Activated CD4-positive, alpha-beta T cell treated with anti-CD3 and anti-CD28 coated beads for 4 hours (primary cell): ENCODE measurements around the gene GUCY2C.

Experiments used
- DNase-seq, 2 donors: peaks; one replicate each; pipeline ENCODE4 v3.0.0-alpha.2; 2020

GUCY2C gene

DNA sequence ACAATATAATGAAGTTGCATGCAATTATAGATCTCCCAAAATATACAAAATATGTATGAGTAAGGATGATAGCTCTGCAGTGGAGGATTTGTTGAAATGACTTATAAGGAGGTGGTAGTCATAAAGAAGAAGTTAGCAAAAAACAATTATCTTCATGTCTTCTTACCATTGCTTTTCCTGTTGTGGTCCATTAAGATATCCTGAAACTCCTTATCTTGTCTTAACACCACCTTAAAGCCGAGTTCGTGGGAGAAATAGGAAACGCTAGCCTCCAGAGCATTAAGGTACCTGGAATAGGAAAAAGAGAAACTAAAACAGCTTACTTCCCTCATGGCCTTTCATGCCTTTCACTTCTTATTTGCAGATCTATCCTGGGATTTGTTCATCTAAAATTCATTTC lies 15.2 kb downstream of the GUCY2C start:
- DNase-seq: no peak

- DNase-seq: no peak
These were observed 17.8 kb downstream of the GUCY2C start for GRCh38 chr12:14678547-14679150.

- DNase-seq: no peak
These were observed 27.8 kb downstream of the GUCY2C start for GRCh38 chr12:14668591-14668990.

DNA sequence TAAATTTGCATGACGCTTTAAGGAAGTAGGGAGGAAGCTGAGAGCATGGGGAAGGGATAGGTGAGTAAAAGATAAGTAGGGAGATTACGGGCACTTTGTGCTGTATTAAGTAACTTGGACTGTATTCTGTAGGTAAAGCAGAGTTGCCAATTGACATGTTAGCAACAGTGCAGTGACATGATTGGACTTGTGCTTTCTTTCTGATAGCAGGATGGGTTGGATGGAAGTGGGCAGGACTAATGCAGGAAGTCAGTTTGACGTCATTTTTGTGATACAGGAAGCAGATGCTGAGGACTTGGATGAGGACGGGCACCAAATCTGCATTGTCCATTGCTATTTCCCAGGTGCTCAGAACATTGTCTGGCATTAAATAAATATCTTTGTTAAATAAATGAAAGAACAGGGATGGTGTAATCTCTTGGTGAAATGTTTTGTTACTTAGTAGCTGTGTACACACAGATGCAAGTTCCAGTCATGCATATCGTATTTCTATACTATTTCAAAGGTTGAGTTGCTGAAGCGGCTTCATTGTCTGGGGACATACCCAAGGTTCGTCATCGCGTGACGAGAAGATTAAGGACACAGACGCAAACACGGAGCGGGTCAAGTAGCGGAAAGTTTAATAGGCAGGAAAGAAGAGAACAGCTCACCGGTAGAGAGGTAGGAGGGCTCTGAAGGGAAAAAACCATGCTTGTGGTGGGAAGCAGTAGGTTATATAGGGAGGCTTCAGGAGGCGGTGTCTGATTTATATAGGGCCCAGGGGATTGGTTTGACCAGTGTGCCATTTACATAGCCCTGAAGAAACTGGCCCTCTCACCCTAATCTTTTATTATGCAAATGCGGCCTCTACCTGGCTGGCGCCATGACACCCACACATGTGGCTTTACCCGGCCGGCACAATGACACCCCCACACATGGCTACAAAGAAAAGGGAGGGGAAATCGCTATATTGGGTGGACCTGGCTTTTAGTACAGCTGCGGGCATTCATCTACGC lies 30.7 kb downstream of the GUCY2C start:
- DNase-seq: no peak

GRCh38 chr12:14664434-14665023 lies 31.9 kb downstream of the GUCY2C start:
- DNase-seq: peak; percentile 9 to 51

- no peak for DNase-seq
These were observed 33.4 kb downstream of the GUCY2C start for GRCh38 chr12:14663002-14663401.

DNA sequence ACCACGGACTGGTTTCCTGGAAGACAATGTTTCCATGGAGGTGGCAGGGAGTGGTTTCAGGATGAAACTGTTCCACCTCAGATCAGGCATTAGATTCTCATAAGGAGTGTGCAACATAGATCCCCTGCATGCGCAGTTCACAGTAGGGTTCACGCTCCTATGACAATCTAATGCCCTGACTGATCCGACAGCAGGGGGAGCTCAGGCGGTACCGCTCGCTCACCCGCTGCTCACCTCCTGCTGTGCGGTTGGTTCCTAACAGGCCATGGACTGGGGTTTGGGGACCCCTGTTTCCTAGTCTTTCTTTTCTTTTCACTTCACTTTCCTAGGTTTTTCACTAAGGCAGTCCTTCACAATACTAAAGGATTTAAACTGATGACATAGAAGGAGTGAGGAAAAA lies 39.6 kb downstream of the GUCY2C start:
- DNase-seq: no peak

- no peak for DNase-seq
These were observed 41.1 kb downstream of the GUCY2C start for GRCh38 chr12:14655284-14655683.

DNA sequence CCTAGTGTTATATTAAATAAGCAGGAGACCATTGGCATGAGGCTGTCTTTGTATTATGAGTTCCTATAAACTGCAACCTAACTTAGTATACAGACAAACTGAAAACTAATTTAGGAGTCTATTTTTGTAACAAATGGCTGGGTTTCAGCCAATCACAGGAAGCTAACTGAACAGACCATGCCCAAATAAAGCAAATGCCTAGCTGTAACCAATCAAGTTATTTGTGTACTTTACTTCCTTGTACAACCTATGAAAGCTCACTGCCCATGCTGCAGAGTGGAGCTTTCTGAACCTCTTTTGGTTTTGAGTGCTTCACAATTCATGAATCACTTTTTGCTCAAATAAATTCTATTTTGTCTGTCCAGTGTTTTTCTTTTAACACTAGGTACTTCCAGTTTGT lies 41.6 kb downstream of the GUCY2C start:
- DNase-seq: no peak

- no peak for DNase-seq
These were observed 42.0 kb downstream of the GUCY2C start for GRCh38 chr12:14654416-14654815.

DNA sequence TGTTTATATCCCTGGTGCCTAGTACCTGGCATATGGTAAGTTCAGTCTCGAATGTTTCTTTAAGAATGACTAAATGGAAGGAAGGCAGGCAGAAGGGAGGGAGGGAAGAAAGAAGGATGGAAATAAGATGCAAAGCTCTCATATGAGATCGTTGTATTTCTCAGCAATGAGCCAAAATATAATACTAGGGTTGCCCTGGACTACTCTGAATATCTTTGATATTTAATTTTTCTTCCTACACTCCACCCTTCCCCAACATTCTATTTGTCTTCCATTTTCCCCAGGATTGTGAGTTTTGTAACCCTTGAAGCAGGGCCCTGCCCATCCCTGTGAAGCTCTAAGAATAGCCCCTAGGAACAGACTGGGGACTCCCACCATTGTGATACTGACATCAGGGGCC lies 43.9 kb downstream of the GUCY2C start:
- DNase-seq: no peak

DNA sequence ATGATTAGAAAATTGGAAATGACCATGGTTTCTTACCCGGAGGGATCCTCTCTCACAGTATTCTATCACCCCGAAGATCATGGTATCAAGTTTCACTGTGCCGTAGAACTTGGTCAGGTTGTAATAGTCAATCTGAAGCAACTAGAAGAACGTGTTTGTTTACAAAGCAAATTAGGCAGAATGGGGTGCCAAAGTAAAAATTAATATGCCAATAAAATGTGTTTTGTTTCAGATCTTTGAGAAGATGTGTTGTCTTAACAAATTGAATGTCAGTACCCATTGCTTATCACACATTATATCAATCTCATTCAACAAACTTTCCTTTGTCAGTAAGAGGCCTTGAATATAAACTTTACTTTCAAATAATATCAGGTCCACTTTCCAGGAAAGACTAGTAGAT lies 45.0 kb downstream of the GUCY2C start:
- no peak for DNase-seq

DNA sequence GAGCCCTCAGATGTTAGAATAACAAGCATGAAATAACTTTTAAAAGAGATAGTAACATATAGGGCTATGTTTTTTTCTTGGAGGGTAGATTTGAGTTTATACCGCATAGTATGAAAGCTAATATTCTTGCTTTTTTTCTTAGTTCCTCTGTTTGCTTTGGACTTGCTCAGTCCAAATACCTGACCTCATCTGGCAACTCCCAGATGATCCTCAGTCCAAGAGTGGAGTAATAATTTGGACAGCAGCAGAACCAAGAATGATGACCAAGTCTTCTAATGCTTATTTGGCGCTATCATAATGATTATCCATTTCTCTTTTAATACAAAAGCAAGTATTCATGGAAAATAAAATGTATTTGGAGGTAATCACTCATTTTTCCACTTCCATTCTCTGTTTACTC lies 45.6 kb downstream of the GUCY2C start:
- DNase-seq: no peak

GRCh38 chr12:14647028-14647750 lies 49.2 kb downstream of the GUCY2C start:
- DNase-seq: no peak

DNA sequence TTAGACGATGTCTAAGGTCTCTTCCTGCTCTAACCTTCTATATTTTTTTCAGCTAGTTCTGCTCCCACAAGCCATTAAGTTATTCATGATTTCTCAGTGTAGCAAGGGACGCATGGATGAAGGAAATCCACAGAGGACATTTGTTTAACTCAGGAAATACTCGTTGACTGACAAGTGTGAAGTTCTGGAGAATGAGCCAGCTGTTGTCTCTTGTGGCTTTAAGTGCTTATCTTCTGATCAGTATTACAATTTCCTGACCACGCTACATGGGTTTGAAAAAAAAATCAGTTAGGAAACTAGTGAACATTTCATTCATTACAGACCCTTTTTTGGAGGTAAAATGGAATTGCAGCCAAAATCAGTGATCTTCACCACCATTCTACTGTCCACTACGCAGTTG lies 53.1 kb downstream of the GUCY2C start:
- no peak for DNase-seq

DNA sequence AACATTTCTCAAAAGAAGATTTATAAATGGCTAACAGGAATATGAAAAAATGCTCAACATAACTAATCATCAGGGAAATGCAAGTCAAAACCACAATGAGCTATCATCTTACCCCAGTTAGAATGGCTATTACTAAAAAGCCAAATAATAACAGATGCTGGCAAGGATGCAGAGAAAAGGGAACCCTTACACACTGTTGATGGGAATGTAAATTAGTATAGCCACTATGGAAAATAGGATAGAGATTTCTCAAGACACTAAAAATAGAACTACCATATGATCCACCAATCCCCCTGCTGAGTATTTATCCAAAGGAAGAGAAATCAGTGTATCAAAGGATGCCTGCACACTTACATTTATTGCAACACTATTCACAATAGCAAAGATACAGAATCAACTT lies 58.3 kb downstream of the GUCY2C start:
- no peak for DNase-seq

DNA sequence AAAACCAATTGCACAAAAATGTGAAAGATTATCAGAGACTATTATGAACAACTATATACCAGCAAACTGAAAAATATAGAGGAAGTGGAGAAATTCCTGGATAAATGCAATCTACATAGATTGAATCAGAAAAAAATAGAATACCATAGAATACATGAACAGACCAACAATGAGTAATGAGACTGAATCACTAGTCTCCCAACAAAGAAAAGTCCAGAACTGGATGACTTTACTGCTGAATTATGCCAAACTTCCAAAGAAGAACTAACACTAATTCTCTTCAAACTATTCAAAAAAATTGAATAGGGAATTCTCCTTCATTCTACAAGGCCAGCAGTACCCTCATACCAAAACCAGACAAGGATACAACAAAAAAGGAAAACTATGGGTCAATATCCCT lies 60.6 kb downstream of the GUCY2C start:
- DNase-seq: no peak

- no peak for DNase-seq
These were observed 65.6 kb downstream of the GUCY2C start for GRCh38 chr12:14630793-14631192.

- DNase-seq: peak; percentile 37 to 65
These were observed 66.3 kb downstream of the GUCY2C start for GRCh38 chr12:14629832-14630710.

DNA sequence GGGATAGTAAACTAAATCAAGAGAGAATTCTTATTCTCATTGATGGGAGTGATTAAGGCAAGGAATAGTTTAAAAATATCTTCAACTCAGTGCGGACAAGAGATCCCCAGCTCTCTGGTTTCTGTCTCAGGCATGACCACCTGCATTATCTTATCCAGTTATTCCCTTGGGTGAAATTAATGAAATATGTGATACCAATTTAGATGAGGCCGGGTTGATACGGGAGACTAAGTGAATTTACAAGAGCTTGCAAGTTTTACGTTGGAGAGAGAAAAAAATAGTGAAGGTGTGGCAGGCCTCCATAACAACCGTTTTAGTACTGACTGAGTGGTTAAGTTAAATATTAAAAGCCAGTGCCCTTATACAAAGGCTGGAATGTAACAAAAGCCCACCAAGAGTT lies 67.6 kb downstream of the GUCY2C start:
- DNase-seq: no peak

GRCh38 chr12:14621826-14622225 lies 74.6 kb downstream of the GUCY2C start:
- DNase-seq: no peak
